ENCODE results near the gene NUMB.
A peak's percentile ranks its signal among the peaks of the same experiment; 100 is the strongest.

The NUMB gene

DNA sequence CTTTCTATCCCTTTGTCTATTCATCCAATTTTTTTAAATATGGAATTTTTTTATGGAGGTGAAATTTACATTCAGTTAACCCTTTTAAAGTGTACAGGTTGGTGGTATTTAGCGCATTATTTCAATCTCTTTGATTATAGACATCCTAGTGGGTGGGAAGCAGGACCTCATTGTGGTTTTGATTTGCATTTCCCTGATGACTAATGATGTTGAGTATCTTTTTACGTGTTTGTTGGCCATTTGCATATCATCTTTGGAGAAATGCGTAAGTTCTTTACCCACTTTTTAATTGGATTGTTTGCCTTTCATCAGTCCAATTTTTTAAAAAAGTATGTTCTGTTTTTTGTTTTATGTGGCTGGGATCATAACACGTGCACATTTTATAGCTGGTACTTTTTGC lies 200.3 kb downstream of the NUMB start:
- no peak for DNase-seq

DNA sequence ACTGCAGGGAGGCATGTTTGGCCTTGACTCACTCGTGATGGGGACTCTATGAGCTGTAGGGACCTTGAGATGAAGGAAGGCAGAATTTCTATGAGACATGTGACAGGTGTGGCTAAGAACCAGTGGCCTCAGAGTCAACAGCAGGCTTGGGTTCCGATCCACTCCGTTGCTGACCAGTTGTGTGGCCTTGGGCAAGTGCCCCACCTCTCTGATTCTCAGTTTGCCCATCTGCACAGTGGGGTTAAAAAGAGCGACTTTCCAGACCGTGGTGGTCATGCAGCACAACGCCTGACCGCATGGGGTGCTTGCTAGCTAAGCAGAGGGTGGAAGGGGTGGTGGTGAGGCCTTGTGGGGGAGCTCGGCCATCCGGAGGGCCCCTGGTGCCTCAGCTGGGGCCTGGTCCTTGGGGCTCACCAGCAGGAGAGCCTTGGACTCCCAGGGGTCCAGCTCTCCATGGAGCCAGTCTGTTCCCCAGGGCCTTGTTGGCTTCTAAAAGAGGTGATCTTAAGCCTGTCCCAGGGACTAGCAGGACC lies 202.6 kb downstream of the NUMB start:
- no peak for DNase-seq

DNA sequence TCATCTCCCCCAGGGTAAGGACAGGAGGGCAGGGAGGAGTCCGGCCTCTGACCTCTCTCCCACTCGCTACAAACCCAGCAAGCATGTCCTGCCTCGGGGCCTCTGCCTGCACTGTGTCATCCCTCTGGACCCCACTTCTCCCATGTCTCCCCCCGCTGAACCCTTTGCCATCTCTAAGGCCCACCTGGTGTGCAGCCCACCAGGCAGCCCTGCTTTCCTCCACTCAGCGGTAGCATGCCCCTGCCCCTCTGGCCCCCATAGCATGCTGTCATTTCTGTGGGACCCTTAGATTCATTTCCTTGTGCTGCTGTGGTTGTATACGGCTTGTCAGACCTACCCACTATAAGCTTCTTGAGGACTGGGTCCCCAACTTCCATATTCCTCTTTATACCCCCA lies 203.3 kb downstream of the NUMB start:
- no peak for DNase-seq

DNA sequence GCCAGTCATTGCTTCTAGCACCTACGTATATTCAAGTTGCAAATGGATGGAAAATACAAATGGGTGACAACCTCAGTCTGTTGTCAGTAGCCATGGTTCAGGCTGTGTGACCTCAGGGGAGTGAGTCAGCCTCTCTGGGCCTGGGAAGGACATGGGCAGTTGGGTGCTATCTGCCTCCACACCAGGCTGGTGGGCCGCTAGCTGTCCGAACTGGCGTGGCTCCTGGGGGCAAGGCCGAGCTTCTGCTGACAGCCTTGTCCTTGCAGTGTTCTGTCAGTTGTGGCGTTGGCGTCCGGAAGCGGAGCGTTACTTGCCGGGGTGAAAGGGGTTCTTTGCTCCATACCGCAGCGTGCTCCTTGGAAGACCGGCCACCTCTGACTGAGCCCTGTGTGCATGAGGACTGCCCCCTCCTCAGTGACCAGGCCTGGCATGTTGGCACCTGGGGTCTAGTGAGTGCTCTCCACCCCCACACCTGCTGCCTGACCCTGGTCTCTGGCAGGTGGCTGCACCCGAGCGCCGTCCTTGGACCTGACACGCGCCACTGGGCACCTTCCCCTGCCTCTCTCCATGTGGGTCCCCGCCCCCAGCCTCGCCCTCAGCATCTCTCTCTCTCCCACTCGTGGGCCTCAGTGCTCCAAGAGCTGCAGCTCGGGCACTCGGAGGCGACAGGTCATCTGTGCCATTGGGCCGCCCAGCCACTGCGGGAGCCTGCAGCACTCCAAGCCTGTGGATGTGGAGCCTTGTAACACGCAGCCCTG lies 203.9 kb downstream of the NUMB start:
- no peak for DNase-seq

DNA sequence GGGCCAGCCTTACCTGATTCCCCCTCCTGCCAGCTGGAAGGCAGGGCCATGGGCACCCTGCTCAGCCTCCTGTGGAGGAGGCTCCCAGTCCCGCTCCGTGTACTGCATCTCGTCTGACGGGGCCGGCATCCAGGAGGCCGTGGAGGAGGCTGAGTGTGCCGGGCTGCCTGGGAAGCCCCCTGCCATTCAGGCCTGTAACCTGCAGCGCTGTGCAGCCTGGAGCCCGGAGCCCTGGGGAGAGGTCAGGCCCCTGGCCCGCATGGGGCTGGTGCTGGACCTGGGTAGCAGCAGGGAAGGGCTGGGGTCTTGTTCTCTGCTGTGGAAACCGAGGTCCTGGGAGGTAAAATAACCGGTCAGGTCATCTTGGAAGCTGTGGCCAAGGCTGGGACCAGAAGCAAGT lies 204.6 kb downstream of the NUMB start:
- DNase-seq, result no peak

DNA sequence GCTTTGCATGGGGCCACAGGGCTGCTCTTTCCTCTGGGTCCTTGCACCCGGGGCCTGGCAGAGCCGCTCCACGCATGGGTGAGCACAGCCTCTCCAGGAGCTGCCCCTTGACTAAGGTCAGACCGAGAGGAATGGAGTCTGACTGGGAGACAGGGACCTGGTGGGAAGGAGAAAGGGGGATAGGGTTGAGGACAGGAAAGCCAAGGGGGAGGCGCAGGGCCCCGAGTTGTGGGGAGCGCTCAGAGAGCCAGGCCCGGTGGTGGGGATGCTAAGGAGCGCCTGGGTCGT lies 205.1 kb downstream of the NUMB start:
- DNase-seq, result no peak

DNA sequence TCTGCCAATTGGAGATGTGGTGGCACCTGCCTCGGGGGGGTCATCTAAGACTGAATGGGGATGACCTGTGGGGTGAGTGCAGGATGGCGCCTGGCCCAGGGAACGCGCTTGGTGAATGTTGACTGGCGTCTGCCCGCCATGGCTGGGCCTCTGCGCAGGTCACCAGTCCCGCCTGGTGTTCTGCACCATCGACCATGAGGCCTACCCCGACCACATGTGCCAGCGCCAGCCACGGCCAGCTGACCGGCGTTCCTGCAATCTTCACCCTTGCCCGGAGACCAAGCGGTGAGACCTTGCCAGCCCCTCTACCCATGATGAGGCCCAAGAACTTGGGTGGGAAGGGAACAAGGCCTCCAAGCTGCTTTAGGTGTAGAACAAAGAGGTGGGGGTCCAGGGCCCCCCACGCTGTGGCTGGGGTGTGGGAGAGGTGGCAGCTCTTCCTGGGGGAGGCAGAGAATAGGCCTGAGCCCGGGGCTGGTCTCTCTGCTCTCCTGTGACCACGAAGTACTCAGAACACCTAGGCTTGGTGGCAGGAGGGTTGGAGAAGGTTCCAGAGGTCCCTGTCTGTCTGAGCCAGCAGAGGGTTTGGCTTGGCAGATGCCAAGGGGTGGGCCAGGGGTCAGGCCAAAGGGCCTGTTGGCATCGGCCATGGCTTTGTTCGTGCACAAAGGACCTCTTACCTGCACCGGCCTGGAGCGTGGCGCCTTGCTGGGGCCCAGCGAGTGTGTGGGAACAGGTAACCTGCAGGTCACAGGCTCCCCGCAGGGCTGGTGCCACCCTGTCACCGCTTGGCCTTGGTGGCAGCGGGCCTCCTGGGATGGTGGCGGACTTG lies 205.6 kb downstream of the NUMB start:
- no peak for DNase-seq

DNA sequence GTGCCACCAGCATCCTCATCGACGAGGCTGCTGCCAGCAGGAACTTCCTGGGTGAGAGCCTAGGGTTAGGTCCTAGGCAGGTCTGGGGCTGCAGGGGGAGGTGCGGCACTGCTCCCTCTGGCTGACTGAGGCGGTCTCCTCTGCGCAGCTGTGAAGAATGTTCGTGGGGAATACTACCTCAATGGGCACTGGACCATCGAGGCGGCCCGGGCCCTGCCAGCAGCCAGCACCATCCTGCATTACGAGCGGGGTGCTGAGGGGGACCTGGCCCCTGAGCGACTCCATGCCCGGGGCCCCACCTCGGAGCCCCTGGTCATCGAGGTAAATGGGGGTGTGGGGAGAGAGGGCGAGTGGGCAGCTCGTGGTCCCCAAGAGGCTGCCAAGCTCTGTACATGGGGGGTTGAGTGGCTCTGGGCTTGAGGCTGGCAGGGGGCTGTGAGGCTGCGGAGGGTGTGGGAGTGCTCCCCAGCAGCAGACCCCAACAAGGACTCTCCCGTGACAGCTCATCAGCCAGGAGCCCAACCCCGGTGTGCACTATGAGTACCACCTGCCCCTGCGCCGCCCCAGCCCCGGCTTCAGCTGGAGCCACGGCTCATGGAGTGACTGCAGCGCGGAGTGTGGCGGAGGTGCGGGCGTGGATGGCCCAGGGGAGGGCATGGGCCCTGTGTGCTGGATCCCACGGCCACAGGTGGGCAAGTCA lies 206.7 kb downstream of the NUMB start:
- no peak for DNase-seq

DNA sequence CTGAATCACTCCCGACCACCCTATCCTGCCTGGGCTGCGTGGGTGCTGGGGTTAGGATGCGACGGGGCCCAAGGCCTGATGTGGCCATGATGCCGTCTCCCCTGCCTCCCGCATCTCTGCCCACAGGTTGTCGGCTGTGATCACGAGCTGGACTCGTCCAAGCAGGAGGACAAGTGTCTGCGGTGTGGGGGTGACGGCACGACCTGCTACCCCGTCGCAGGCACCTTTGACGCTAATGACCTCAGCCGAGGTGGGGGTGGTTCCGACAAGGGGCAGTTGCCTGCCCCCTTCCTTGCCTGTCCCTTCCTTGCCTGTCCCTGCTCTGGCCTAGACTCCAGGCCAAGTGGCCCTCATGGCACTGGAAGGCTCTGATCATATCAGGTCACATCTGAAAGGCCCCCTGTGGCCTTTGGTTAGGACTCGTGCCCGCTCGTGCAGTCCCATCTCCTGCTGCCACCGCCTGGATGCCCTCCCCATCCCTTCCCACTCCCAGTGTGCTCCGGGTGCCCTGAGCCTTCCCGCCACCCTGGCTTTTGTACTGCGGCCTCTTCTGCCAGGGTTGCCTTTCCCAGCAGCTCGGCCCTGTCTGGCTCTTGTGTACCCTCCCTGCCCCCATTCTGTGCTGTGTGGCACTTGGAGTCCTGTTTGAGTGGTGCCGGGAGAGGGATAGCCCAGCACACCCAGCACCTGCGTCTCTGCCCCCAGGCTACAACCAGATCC lies 207.4 kb downstream of the NUMB start:
- DNase-seq, result no peak

DNA sequence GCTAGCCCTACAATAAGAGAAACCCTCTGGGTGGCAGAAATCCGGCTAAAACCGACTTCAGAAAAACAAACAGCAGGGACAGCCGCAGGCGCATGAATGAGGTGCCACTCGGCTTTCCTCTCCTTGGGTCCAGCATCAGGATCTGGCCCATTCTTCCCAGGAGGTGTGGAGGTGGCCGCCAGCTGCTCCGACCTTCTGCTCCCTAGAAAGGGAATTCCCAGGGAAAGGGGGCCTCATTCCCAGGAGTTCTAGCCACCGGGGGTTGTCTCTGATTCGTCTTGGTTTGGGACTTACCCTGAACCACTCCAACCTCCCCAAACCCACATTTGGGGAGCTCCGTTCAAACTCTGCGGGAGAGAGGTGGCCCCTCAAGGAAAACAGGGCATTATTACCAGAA lies 208.0 kb downstream of the NUMB start:
- DNase-seq, result no peak

DNA sequence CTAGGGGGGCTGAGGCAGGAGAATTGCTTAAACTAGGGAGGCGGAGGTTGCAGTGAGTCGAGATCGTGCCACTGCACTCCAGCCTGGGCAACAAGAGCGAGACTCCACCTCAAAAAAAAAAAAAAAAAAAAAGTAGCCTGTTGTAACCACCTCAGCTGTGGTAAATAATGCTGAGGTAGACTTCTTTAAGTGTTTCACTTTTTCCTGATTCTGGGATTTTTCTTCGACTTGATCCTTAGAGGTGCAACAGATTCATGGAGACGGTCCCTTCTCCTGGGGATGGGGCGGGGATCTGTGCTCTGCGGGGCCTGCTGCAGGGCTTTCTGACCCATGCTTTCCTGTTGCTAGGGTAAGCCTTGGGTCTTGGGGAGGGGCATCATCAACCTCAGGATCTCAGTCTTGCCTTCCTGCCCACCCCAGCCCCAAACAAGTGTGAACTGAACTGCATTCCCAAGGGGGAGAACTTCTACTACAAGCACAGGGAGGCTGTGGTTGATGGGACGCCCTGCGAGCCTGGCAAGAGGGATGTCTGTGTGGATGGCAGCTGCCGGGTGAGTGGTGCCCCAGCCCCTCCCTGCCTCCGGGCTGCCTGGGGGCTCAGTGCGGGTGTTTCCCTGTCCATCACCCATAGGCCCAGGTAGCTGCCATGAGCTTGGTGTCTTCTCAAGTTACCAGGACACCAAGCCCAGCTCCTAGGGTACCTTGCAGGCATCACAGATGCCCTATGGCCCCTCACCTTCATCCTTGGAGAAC lies 208.6 kb downstream of the NUMB start:
- DNase-seq, result no peak

DNA sequence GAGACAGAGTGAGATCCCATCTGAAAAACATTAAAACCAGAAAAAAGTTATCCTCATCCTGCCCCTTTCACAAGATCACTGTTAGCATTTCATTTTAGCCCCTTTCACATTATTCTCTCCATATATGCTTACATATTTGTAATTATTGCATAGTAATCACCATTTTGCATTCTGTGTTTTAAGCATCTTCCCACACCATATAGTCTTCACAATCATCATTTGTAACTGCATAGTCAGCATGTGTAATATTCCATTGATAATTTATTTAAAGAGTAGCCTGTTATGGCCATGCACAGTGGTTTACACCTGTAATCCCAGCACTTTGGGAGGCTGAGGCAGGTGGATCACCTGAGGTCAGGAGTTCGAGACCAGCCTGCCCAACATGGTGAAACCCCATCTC lies 209.2 kb downstream of the NUMB start:
- no peak for DNase-seq

DNA sequence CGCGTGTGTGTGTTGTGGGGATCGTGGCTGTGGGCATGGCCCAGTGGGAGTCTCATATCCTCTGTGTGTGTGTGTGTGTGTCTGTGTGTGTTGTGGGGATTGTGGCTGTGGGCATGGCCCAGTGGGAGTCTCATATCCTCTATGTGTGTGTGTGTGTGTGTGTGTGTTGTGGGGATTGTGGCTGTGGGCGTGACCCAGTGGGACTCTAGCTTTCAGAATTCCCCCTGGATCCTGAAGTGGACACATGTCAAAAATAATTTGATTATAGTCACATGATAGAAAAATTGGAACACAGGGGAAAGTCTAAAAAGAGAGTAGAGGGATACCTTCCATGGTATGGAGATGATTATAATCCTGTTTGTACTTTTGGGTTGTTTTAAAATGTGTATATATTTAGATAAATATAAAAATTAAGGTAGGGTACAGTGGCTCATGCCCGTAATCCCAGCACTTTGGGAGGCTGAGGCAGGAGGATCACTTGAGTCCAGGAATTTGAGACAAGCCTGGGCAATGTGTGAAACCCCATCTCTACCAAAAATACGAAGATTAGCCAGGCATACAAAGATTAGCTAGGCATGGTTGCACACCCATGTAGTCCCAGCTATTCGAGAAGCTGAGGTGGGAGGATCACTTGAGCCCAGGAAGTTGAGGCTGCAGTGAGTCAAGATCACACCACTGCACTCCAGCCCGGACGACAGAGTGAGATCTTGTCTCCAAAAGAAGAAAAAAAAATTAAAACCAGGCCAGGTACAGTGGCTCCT lies 210.1 kb downstream of the NUMB start:
- no peak for DNase-seq

DNA sequence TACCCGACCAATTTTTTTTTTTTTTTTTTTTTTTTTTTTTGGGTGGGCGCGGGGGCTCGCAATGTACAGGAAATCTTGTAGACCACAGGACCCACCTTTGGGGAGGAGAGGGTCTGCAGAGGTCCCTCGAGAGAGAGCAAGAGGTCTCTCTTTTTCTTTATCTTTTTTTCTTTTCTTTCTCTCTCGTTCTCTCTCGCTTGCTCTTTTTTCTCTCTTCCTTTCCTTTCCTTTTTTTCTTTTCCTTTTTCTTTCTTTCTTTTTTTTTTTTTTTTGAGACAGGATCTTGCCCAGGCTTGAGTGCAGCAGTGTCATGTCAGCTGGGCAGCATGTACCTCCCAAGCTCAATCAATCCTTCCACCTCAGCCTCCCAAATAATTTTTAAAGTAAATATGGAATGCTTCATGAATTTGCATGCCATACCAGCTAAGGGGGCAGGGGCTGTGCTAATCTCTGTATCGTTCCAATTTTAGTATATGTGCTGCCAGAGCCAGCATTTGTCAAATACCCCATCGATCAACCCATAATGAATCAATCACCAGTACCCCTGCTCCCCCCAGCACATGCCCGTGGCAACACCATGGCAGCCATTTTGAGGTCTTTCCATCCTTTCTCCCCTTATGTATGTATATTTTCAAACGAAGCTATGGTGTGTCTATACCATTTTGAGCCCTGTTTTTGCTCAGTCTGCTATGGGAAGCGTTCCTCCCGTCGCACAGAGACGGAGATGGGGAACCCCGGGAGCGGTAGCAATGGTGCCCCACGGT lies 211.8 kb downstream of the NUMB start:
- DNase-seq, result no peak

DNA sequence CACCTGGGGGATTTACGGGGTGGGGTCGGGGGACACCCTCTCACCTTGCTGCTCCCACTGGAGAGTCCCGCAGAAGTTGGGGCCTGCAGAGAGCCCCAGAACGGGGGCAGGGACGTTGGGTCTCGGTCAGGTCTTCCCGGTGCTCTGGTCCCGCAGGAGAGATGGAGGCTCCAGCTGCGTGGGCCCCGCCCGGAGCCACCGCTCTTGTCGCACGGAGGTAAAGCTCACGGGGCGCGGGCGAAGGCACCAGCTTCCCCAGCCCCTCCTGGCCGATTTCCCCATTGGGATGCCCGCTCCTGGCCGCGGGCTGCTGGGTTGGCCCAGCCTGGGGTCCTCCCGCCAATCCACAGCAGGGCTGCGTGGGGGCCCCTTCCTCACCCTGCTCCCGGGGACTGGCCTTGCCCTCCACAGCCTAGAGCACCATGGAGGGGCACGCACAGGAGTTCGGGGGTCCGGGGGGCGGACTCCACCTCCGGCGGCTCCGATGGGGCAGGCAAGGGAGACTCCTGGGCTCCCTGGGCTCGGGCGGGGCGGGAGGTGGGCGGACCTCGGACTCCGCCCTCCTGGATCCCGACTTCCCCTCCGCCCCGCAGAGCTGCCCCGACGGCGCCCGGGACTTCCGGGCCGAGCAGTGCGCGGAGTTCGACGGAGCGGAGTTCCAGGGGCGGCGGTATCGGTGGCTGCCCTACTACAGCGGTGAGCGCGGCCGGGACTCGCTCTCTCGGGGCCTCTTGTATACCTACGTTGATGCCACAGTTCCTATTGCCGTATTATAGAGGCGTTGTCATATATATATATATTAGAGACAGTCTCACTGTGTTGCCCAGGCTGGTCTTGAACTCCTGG lies 212.6 kb downstream of the NUMB start:
- DNase-seq, result peak; percentile 33

DNA sequence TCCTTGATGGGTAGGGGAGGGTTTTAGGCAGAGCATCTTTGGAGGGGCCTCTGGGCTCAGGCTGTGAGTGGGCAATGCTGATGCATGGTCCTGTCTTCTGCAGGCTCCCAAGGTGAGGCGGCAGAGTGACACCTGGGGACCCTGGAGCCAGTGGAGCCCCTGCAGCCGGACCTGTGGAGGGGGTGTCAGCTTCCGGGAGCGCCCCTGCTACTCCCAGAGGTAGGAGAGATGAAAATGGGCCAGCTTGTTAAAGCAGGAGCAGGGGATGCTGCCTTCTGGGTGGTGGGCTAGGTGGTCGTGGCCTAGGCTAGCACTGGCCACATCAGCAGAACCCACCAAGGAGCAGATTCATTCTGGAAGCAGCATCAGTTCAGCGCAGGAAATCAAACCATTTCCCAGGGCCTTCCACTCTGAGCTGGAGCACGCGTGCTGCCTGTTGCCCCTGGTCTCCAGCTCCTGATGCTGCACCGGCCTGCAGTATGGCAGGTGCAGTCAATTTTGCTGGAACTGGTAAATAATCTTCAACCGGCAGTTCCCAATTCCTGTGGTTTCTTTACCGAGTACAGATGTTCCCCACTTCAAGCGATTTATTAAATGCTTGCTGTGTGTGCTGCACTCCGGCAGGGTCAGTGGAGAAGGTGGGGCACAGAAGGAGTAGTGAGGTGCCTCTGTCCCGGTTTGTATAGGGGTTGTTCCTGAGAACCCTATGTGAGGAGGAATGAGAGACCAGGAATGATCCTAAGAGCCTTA lies 213.6 kb downstream of the NUMB start:
- DNase-seq, result no peak

DNA sequence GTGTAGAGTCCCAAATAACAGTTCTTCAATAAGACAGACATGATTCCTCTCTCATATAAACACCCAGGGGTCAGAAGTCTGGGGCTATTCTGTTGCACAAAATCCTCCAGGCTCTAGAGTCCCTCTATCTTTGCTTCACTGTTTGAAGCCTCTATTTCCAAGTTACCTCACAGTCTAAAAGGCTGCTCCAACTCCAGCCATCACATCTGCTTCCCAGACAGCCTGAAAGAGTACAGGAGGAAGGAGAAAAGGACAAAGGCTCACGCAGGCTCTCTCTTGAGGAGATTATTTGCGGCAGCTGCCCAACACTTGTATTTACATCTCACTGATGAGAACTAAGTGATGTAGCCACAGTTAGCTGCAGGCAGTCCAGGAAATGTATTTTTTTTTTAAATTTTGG lies 214.6 kb downstream of the NUMB start:
- no peak for DNase-seq

DNA sequence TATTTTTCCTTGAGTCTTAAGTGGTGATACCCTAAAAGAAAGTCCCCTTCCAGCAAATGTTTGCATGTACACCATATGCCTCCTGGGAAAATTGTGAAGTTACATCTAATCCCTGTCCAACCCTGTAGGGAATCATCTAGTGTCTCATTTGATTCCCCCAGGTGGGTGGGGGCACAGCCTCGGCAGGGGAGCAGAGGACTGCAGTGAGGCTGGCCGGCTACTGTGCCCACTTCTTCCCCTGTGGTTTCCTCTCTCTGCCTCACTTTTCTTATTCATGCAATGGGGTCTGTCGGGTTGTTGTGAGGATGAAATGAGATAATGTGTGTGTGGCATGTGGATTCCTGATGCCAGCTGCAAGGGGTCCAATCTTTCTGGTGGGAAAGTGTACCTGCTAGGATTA lies 215.0 kb downstream of the NUMB start:
- DNase-seq, result no peak

DNA sequence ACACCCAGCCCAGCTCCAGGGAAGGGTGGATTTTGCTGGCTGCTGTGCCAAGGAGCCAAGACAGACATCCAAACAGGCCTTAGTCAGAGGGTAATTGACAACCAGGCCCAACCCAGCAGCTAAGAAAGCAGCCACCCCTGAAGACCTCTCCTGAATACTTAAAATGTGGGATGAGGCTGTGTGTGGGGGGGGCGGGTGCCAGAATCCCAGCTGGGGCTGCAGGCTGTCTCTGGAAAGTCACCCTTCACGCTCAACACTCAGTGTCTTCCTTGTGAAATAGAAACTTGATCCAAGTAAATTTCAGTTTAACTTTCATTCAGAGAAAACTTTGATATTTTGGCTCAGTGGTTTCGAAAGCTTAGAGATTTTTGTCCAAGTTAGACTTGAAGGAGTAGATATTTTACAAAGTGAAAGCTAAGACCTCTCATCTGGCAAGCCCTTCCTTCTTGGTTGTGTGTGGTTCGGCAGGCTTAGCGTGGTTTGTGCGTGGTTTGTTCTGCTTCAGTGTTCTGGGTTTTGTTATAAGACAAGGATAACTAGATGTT lies 215.9 kb downstream of the NUMB start:
- no peak for DNase-seq
